HG03039 (cell line): ENCODE data around the gene SUPT4H1.

Experiments used
- ATAC-seq: cut with Tn5 transposase; IDR thresholded peaks from one replicate; pipeline ENCODE4 v1.9.1; 2021; ENCODE audit warnings: mild to moderate bottlenecking, moderate library complexity; ENCODE audit not compliant: unreplicated experiment

SUPT4H1 gene

DNA sequence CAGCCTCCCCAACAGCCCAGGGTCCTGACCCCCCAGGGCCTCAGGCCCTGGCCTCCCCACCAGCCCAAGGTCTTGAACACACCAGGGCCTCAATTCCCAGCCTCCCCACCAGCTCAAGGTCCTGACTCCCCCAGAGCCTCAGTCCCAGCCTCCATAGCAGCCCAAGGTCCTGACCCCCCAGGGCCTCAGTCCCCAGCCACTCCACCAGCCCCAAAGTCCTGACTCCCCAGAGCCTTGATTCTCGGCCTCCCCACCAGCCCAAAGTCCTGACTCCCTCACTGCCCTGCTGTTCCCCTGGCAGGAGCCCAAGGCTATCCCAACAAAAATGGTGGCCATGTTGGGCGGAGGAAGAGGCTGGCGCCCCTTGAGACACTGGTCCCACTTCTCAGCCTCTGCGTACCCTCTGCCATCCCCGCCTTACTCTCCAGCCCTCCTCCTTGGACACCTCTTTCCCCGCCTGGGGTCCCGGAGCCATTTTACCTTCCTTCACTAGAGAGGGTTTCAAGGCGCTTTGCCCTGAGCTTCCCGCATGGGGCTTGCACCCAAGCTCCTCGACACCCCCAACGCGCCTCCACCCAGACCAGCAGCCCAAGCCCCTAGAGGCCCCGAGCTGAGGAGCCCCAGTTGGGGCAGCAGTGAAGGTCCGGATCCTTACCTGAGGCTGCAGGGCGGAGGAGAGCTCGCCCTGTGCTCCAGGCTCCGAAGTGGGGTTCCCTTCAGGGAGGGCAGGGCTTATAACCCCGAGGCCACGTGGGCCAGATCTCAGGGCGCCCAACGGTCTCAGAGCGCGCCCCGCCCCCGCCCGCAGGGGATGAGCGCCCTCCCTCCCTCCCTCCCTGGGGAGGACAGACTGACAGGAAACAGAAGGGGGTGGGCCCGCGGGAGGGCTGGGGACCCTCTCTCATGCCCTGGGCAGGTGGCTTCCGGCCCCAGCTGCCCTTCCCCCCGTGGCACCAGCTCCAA lies 19.9 kb downstream of the SUPT4H1 start:
- no peak for ATAC-seq

- ATAC-seq: no peak
Observed at GRCh38 chr17:58330997-58331814, 20.8 kb downstream of the SUPT4H1 start.

- no peak for ATAC-seq
Observed at GRCh38 chr17:58330538-58330996, 21.4 kb downstream of the SUPT4H1 start.

DNA sequence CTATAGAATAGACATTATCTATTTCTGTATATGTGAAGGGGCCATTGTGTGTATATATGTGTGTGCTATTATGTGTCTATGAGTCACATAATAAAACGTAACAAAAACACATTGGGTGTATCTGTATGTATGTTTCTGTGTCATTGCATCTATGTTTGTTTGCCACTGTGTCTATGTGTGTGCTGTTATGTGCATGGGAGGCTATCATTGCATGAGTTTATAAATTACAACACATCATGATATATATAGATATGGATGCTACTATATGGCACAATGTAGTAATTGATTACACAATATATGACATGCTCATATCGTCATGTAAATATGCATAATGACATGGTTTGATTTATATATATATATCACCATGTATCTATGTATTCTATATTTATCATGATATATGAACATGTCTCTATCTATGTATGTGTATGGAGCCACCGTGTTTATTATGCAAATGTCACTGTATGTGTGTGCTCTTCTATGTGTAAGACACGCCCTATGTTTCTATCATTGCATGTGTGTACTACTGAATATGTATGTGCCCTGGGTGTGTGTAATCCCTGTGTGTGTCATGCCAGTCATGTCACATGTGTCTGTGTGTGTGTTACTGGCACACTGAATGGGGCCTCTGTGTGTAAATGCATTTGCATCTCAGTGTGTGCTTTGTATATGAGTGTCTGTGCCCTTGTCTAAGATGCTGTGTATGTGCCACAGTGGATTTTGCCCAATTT lies 22.0 kb downstream of the SUPT4H1 start:
- ATAC-seq: peak; percentile 5

DNA sequence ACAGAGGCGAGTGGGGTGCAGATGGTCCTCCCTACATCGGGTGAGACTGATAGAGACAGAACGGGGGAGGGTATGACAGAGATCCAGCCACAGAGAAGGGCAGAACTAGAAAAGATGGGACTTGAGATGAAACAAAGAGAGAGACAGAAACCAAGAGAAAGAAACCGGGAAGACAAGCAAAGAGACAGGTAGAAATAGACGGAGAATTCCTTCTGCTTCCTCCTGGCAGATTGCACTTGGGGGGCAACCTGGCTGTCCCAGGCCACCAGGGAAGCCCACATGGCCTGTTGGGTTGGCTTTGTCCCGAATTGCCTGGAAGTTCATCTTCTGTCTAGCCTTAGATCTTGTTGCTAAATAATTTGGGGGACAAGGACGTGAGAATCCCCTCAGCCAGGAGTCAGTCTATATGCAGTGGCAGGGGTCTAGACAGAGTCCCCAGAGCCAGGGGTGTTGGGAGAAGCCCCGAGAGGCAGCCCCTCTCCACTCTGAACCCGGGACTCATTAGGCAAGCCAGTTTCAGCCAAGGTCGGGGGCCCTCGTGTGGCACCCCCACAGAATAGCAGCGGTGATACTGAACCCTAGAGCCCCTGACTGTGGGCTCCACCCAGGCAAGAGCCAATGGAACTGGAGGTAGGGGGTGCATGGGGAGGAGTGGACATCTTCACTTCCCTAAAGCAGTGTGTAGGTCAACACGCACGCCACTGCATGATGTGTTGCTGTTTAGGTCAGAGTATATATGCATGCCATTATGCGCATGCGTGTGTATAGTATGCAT lies 22.8 kb downstream of the SUPT4H1 start:
- ATAC-seq: peak; percentile 40

- ATAC-seq: no peak
Observed at GRCh38 chr17:58328195-58329034, 23.6 kb downstream of the SUPT4H1 start, which contains the start of gene TSPOAP1. TSS of gene TSPOAP1 (minus strand) at chr17:58328795. CDS start at chr17:58327920, 875 bp downstream.

- no peak for ATAC-seq
Observed at GRCh38 chr17:58327363-58328194, 24.4 kb downstream of the SUPT4H1 start.

DNA sequence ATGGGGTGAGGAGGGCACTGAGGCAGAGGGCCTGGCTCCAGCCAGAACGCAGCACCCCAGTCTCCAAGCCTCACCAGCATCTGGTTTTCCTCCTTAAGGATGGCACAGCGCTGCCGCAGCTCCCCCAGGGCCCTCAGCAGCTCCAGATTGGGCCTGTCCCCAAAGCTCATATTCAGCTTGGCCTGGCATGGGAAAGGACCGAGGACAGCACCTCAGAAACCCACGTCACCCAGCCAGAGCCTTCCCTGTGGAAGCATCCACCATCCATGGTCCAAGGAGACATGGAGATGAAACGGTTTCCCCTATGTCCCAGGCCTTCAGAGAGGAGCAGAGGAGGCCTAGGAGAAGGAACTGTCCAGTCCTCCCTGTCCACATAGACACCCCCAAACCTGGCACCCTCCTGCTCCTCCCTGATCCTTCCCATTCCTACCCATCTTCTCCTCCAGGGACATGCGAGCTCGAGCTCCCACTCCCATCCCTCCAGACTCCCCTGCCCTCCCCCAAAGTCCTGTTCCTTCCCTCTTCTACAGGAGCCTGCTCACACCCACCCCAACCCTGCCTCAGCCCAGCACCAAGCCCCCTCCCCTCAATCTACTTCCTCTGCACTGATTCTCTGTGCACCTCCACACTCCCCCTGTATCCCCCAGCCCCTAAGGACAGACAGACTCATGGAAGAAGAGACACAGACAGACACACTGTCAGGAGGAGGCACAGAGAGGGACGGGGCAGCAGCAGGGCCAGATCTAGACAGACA lies 25.2 kb downstream of the SUPT4H1 start:
- ATAC-seq: no peak

DNA sequence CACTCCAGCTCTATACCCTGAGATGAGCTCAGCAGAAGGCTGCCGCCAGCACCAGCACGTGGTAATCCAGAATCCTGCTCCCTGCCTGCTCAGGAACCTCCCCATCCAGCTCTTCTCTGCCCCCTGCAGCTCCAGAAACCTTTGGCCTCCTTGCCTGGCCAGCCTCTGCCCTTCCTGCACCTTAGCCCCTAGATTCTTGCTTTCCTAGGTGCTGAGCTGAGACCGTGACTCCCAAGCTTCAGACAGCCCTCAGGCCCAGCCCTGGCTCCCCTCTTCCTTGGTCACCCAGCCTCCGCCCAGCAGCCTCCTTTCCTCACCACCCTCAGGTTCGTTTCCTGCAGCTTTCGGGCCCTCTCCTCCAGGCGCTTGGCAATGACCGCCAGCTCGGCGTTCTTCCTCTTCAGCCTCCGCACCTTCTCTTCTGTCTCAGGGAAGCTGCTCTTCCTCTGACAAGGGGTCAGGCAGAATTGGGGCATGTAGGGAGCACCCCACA lies 26.0 kb downstream of the SUPT4H1 start:
- no peak for ATAC-seq

GRCh38 chr17:58325289-58325726 lies 26.7 kb downstream of the SUPT4H1 start:
- ATAC-seq: no peak

DNA sequence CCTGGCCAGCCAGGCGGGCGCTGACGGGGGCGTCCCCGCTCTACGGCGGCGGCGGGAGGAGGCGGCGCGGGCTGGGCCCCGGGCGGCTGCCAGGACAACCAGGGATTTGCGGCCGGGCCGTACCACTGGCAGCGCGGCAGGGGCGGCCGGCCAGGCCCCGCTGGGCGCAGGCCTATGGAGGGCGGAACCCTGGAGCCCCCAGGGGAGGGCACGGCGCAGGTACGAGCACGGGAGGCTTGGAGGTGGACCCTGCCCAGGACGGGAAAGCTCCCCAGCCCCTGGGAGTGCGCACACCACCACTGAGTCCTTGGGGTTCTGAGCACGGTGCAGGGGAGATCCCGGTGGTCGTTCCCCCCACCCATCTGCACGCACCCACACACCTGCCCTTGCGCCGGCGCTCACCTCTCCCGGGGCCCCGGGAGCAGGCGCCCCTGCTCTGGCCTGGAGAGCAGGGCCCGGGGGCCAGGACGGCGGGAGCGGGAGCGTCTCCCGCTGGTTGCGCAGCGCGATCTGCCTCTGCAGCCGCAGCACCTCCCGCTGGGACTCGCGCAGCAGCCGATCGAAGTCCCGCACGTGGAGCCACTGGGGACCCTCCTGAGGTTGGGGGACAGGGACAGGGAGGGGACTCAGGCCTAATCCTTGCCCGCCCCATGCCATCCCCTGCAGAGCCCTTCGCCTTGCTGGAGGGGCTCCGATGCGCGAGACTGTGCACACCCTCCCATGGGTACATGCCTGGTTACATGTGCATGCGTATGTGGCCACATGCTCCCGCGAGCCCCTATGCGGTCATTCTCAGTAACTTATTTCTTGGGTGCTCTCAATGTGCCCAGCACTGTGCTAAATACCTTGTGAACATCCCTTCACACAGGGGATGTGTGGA lies 27.4 kb downstream of the SUPT4H1 start:
- no peak for ATAC-seq

- ATAC-seq: no peak
Observed at GRCh38 chr17:58324056-58324408, 28.0 kb downstream of the SUPT4H1 start.

DNA sequence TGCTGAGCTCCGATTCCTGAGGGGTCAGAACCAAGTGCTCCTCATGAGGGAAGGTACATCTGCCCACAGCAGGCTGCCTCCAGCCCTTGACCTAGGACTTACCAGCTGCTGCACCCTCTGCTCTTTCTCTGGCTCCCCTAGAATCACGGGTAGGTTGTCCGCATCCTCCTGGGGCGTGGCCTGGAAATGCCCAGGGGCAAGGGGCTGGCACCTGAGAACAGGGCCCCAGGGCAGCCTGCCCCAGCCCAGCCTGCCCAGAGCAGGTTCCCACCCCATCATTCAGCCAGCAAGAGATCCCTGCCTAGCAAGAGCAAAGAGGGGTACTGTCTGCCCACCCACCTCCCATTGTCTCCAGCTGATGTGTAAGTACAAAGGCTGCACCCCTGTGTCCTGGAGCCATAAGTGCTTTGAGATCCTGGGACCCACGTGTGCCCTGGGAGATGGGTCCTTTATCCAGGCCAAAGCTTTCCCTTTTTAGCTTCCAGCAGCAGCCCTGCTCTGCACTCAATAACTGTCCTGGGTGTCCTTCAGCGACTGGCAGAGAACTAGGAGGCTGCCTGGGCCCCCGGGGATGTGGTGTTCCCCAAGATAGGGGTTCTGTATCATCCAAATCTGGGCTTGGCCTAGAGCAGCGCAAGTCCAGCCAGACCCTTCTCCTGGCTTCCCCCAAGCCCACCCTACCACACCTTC lies 28.5 kb downstream of the SUPT4H1 start:
- ATAC-seq: no peak

DNA sequence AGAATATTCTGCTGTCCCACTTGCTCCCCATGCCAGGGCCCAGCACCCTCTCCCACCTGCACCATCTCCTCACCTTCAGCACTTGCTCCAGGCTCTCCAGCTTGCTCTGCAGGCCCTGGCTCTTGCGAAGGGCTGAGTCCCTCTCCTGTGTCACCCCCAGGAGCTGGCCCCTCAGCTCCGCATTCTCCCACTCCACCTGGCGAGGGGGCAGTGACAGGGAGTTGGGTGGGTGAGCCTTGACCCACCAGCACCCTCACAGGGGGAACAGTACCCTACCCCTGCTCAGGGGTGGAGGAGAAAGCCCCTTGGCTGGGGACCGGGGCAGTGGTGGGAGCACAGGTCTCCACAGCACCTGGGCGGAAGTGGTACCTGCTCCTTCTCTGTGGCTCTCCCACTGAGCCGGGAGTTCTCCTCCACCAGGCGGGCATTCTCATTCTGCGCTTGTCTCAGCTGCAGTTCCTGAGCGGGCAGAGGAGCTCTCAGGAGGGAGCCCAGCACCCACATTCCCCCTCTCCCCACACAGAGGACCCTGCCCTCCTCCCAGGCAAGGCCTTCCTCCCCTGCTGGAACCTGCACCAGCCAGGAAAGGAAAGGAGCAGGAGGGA lies 29.3 kb downstream of the SUPT4H1 start:
- no peak for ATAC-seq
